H1 (cell line): ENCODE data around the gene CACNA1A.

Experiments used
- CTCF ChIP-seq, 3 experiments: IDR thresholded peaks; 1 replicate in 2 of 3; 2 replicates in 1 of 3; pipeline versions ENCODE4 v1.5.1 to v1.6.1; 2011; ENCODE audit warnings: low read length in 3 of 3, mild to moderate bottlenecking in 3 of 3, inconsistent platforms in 2 of 3, low read depth in 1 of 3, moderate library complexity in 1 of 3; ENCODE audit not compliant: insufficient read depth in 1 of 3; ENCODE audit errors: control extremely low read depth in 1 of 3
- EGR1 ChIP-seq: IDR thresholded peaks from 2 replicates; pipeline ENCODE4 v1.6.1; 2011; ENCODE audit warnings: low read depth, low read length, borderline replicate concordance

- TF ChIP-seq EGR1 (no peak), CTCF (IDR thresholded peaks at IDR 0.05; ENCODE audit: control extremely low read depth in 1 of 3, insufficient read depth in 1 of 3, low read depth in 1 of 3, low read length in 3 of 3) (no peak)
Observed at GRCh38 chr19:13441810-13442512, 64.3 kb downstream of the CACNA1A start.
